Neural progenitor cell (in vitro differentiated cells): ENCODE data around the gene PRMT1.

Experiments
- CTCF ChIP-seq: fragments of 200-600 bp; sonication (generic); IDR thresholded peaks from 2 replicates; pipeline ENCODE4 v1.5.1; 2017; ENCODE audit warnings: antibody characterized with exemption, mild to moderate bottlenecking
- EZH2 ChIP-seq: fragments of 200-600 bp; sonication (generic); IDR thresholded peaks from 2 replicates; pipeline ENCODE4 v1.6.1; 2017; ENCODE audit warnings: antibody characterized with exemption, mild to moderate bottlenecking, moderate library complexity

- TF ChIP-seq CTCF = no peak
- TF ChIP-seq EZH2 = no peak
These were observed 39.0 kb upstream of the PRMT1 start for GRCh38 chr19:49637821-49638738.
